NT2/D1 (cell line): ENCODE data around the gene COMMD10.
"Not testable (repeated sequence)": the region's sequence is repeated elsewhere in the genome, so short reads cannot be mapped to it uniquely, and the experiment has no call there.

Experiments
- SUZ12 ChIP-seq: IDR thresholded peaks from 2 replicates; pipeline ENCODE4 v1.6.1; 2011; ENCODE audit not compliant: insufficient read length, insufficient read depth; ENCODE audit errors: extremely low read depth
- YY1 ChIP-seq: IDR thresholded peaks from 2 replicates; pipeline ENCODE4 v1.6.1; 2011; ENCODE audit not compliant: insufficient read length, insufficient read depth
- ZNF274 ChIP-seq: IDR thresholded peaks from 2 replicates; pipeline ENCODE4 v1.6.1; 2011; ENCODE audit warnings: mild to moderate bottlenecking, low read depth, low read length

DNA sequence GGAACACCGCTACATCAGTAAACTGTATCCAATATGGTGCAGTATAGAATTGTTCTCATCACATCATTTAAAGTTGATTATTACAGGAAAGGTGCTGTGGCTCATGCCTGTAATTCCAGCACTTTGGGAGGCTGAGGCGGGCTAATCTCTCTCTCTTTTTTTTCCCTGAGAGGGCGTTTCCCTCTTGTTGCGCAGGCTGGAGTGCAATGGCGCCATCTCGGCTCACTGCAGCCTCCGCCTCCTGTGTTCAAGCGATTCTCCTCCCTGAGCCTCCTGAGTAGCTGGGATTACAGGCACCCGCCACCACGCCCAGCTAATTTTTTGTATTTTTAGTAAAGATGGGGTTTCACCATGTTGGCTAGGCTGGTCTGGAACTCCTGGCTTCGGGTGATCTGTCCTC lies 1.5 kb downstream of the COMMD10 start:
- TF ChIP-seq YY1, ZNF274, SUZ12: not testable (repeated sequence)
